T-cell (primary cell): ENCODE data around the gene LMNA. TPM values are rescaled to one million over a fixed set of nuclear protein-coding genes. Genes with fewer than 3 reads are reported as not detected.
"Not testable (repeated sequence)": the region's sequence is repeated elsewhere in the genome, so short reads cannot be mapped to it uniquely, and the experiment has no call there.

ENCODE experiments used
- ATAC-seq, 4 experiments: fragments of 200-7000 bp in 3 of 4; fragments of 150-1000 bp in 1 of 4; cut with Tn5 transposase; replicated peaks in 1 of 4; 1 replicate in 3 of 4; 2 replicates in 1 of 4; pipeline ENCODE4 v1.10.0; 2021; ENCODE audit warnings: moderate library complexity in 3 of 4, mild to moderate bottlenecking in 2 of 4, moderate number of reproducible peaks in 1 of 4
- CTCF ChIA-PET, 2 donors: fragments of 300-600 bp; sonication (Branson Sonifier 250); formaldehyde crosslinking; loops; one replicate each; lab custom pipeline; 2022; ENCODE audit warnings: antibody characterized with exemption in 2 of 2; lab: Charles Lee
- POLR2A ChIA-PET, 2 donors: fragments of 300-600 bp; sonication (Branson Sonifier 250); formaldehyde crosslinking; loops; one replicate each; lab custom pipeline; 2022; ENCODE audit warnings: antibody characterized with exemption in 2 of 2; lab: Charles Lee
- DNase-seq, 35 experiments: peaks; one replicate each; pipeline versions ENCODE4 v3.0.0 to v3.0.0-alpha.2; 2013 to 2023
- H3K27ac ChIP-seq: one replicate; pipeline ENCODE4 v1.5.1; 2013; ENCODE audit warnings: low read length
- H3K27me3 ChIP-seq, 2 experiments: replicated peaks in 1 of 2; 1 replicate in 1 of 2; 2 replicates in 1 of 2; pipeline versions ENCODE4 v1.6.1 to v1.7.0; 2013; ENCODE audit warnings: low read length in 1 of 2, mixed read lengths in 1 of 2; ENCODE audit not compliant: control insufficient read depth in 2 of 2, insufficient read depth in 2 of 2; ENCODE audit errors: extremely low read depth in 1 of 2
- H3K36me3 ChIP-seq, 2 donors: 1 replicate in 1 of 2; 2 replicates in 1 of 2; pipeline versions ENCODE4 v1.6.1 to v1.7.0; 2013; ENCODE audit warnings: low read length in 1 of 2; ENCODE audit not compliant: control insufficient read depth in 2 of 2, insufficient read depth in 1 of 2; ENCODE audit errors: extremely low read depth in 1 of 2
- H3K4me1 ChIP-seq, 2 experiments: 1 replicate in 1 of 2; 2 replicates in 1 of 2; pipeline versions ENCODE4 v1.6.1 to v1.7.0; 2013; ENCODE audit warnings: low read length in 2 of 2, mixed read lengths in 1 of 2; ENCODE audit not compliant: insufficient read depth in 2 of 2, control insufficient read depth in 1 of 2; ENCODE audit errors: extremely low read depth in 1 of 2
- H3K4me3 ChIP-seq, 2 donors: 1 replicate in 1 of 2; 2 replicates in 1 of 2; pipeline versions ENCODE4 v1.5.1 to v1.7.0; 2013; ENCODE audit warnings: mild to moderate bottlenecking in 2 of 2, low read length in 1 of 2, moderate library complexity in 1 of 2; ENCODE audit not compliant: control insufficient read depth in 1 of 2; ENCODE audit errors: extremely low read depth in 1 of 2
- H3K9me3 ChIP-seq: 2 replicates; pipeline ENCODE4 v1.7.0; 2013
- H3K27ac Mint-ChIP-seq, 2 donors: one replicate each; pipeline ENCODE4 v1.8.0; 2020 to 2021; ENCODE audit warnings: mild to moderate bottlenecking in 2 of 2, mixed read lengths in 2 of 2
- H3K27me3 Mint-ChIP-seq, 2 donors: one replicate each; pipeline ENCODE4 v1.8.0; 2021 to 2022; ENCODE audit warnings: mixed read lengths in 2 of 2
- H3K36me3 Mint-ChIP-seq: one replicate; pipeline ENCODE4 v1.8.0; 2021; ENCODE audit warnings: mixed read lengths
- H3K4me1 Mint-ChIP-seq, 3 donors: one replicate each; pipeline ENCODE4 v1.8.0; 2020 to 2022; ENCODE audit warnings: mixed read lengths in 3 of 3, mild to moderate bottlenecking in 1 of 3
- H3K4me3 Mint-ChIP-seq, 3 donors: one replicate each; pipeline ENCODE4 v1.8.0; 2020 to 2022; ENCODE audit warnings: mild to moderate bottlenecking in 3 of 3, mixed read lengths in 3 of 3, moderate library complexity in 3 of 3
- H3K9me3 Mint-ChIP-seq, 3 donors: one replicate each; pipeline ENCODE4 v1.8.0; 2020 to 2022; ENCODE audit warnings: mixed read lengths in 3 of 3
- WGBS: methylation state at CpG from one replicate; pipeline ENCODE4 v1.1.5; 2013; ENCODE audit warnings: missing lambda C conversion rate; ENCODE audit not compliant: insufficient coverage; 5-methylcytosine and 5-hydroxymethylcytosine counted together
- total RNA-seq, 35 experiments: library from RNA in 6 of 35; stranded (reverse) in 6 of 35; fragments of 120-200 nt in 1 of 35; gene quantifications; one replicate each; pipeline versions ENCODE4 v1.2.1 to v1.2.4 and lab custom pipeline; 2013 to 2026

LMNA gene
- total RNA-seq, 5 donors from 2014 or later (not counting 1 experiment from before 2014, with no cell fraction given), result 40.3 to 970 (median 57.3) TPM

- peaks cover 0 to 47% of the 10 kb centered on the region in 2 experiments for H3K4me1 ChIP-seq
- peak overlapping the region; percentile 78 to 86 for H3K4me3 ChIP-seq
- no peak for ATAC-seq
- WGBS, result 32% methylated on average over 11 of the region's 19 CpGs
- no peaks in the 10 kb centered on the region for H3K9me3 ChIP-seq
- no peaks in the 10 kb centered on the region for H3K9me3 Mint-ChIP-seq
- ChIA-PET POLR2A (interaction anchor here (0.5 to 2.5 kb wide), 10 partner anchors 7 to 158 kb away, joined by 3 to 26 read pairs (median 4); no protein-coding TSS in a partner anchor), CTCF (interaction anchor here (0.5 to 2.7 kb wide), 3 partner anchors 9 to 611 kb away, joined by 3 to 15 read pairs (median 3); no protein-coding TSS in a partner anchor)
- H3K27me3 Mint-ChIP-seq, result peaks cover 17 to 18% of the 10 kb centered on the region in 2 donors
- peaks cover 23 to 52% (median 41%) of the 10 kb centered on the region in 3 donors for H3K4me1 Mint-ChIP-seq
- no peak for DNase-seq
- H3K36me3 ChIP-seq, result no peaks in the 10 kb centered on the region
- H3K36me3 Mint-ChIP-seq, result peaks cover 17% of the 10 kb centered on the region
- peaks cover 6 to 37% of the 10 kb centered on the region in 2 experiments for H3K27me3 ChIP-seq
- peak overlapping the region; percentile 85 to 93 (median 92) for H3K4me3 Mint-ChIP-seq
- H3K27ac ChIP-seq, result peak overlapping the region; percentile 68
- peak overlapping the region; percentile 74 to 79 for H3K27ac Mint-ChIP-seq
Observed at GRCh38 chr1:156115514-156116374, 1.2 kb downstream of the LMNA start.

- H3K4me1 Mint-ChIP-seq, result peaks cover 23 to 54% (median 41%) of the 10 kb centered on the region in 3 donors
- peak overlapping the region in 1 of 2 donors; percentile 33 for H3K27ac Mint-ChIP-seq
- H3K9me3 Mint-ChIP-seq, DNase-seq, H3K9me3 ChIP-seq, H3K27ac ChIP-seq, H3K4me3 ChIP-seq, ATAC-seq, H3K36me3 ChIP-seq: not testable (repeated sequence)
- H3K27me3 ChIP-seq, result peaks cover 6 to 37% of the 10 kb centered on the region in 2 experiments
- no CpG with 5 or more reads among the region's 5 CpGs for WGBS
- POLR2A ChIA-PET, result interaction anchor here (0.5 to 1.9 kb wide), 4 partner anchors 9 to 1679 kb away, joined by 3 to 10 read pairs (median 4); no protein-coding TSS in a partner anchor
- CTCF ChIA-PET, result interaction anchor here in 1 of 2 donors (1.1 to 2.7 kb wide), 2 partner anchors 11 to 18 kb away, joined by 5 to 15 read pairs; no protein-coding TSS in a partner anchor
- peaks cover 0 to 47% of the 10 kb centered on the region in 2 experiments for H3K4me1 ChIP-seq
- H3K36me3 Mint-ChIP-seq, result peaks cover 17% of the 10 kb centered on the region
- H3K4me3 Mint-ChIP-seq, result peak overlapping the region; percentile 85 to 93 (median 92)
- H3K27me3 Mint-ChIP-seq, result peaks cover 17 to 18% of the 10 kb centered on the region in 2 donors
Observed at GRCh38 chr1:156116731-156117130, 2.2 kb downstream of the LMNA start.

- Mint-ChIP-seq H3K9me3 (no peaks in the 10 kb centered on the region), H3K27me3 (peaks cover 18 to 20% of the 10 kb centered on the region in 2 donors), H3K27ac (no peak overlapping the region), H3K4me1 (peaks cover 28 to 58% (median 44%) of the 10 kb centered on the region in 3 donors), H3K36me3 (peaks cover 17% of the 10 kb centered on the region), H3K4me3 (peak overlapping the region; percentile 29 to 62 (median 43))
- Histone ChIP-seq H3K9me3 (no peaks in the 10 kb centered on the region), H3K4me3 (peak overlapping the region in 1 of 2 donors; percentile 7), H3K27ac (no peak overlapping the region), H3K36me3 (no peaks in the 10 kb centered on the region), H3K27me3 (peaks cover 6 to 37% of the 10 kb centered on the region in 2 experiments), H3K4me1 (peaks cover 0 to 47% of the 10 kb centered on the region in 2 experiments)
- 83% methylated on average over 7 of the region's 13 CpGs for WGBS
- ATAC-seq (no peak), DNase-seq (no peak)
- CTCF ChIA-PET, result interaction anchor here in 1 of 2 donors (0.6 to 1.1 kb wide), 2 partner anchors 15 to 19 kb away, joined by 3 to 5 read pairs; no protein-coding TSS in a partner anchor
- POLR2A ChIA-PET, result interaction anchor here in 1 of 2 donors (0.5 to 1.9 kb wide), 5 partner anchors 8 to 650 kb away, joined by 3 to 10 read pairs (median 6); partner anchors contain the start of gene PRCC
Observed at GRCh38 chr1:156117414-156118176, 3.1 kb downstream of the LMNA start.

GRCh38 chr1:156118177-156118868 lies 3.8 kb downstream of the LMNA start:
- ChIA-PET POLR2A (interaction anchor here (0.5 to 1.7 kb wide), 7 partner anchors 9 to 1059 kb away, joined by 3 to 8 read pairs (median 5); partner anchors contain the start of gene PRCC (in 1 of the 2)), CTCF (interaction anchor here in 1 of 2 donors (0.6 to 1.0 kb wide), 2 partner anchors 15 to 21 kb away, joined by 3 to 4 read pairs; no protein-coding TSS in a partner anchor)
- no peaks in the 10 kb centered on the region for H3K9me3 ChIP-seq
- H3K27ac ChIP-seq, result no peak overlapping the region
- peak overlapping the region; percentile 52 to 63 for H3K27ac Mint-ChIP-seq
- no peak for DNase-seq
- peaks cover 36 to 64% (median 51%) of the 10 kb centered on the region in 3 donors for H3K4me1 Mint-ChIP-seq
- H3K4me1 ChIP-seq, result peaks cover 0 to 54% of the 10 kb centered on the region in 2 experiments
- ATAC-seq, result no peak
- no peaks in the 10 kb centered on the region for H3K36me3 ChIP-seq
- peaks cover 5 to 35% of the 10 kb centered on the region in 2 experiments for H3K27me3 ChIP-seq
- H3K4me3 Mint-ChIP-seq, result peak overlapping the region; percentile 29 to 62 (median 43)
- peak overlapping the region in 1 of 2 donors; percentile 7 for H3K4me3 ChIP-seq
- no peaks in the 10 kb centered on the region for H3K9me3 Mint-ChIP-seq
- H3K27me3 Mint-ChIP-seq, result peaks cover 18 to 21% of the 10 kb centered on the region in 2 donors
- no CpG with 5 or more reads among the region's 8 CpGs for WGBS
- peaks cover 17% of the 10 kb centered on the region for H3K36me3 Mint-ChIP-seq

- Histone ChIP-seq H3K36me3 (no peaks in the 10 kb centered on the region), H3K4me1 (peaks cover 0 to 56% of the 10 kb centered on the region in 2 experiments), H3K27me3 (peaks cover 4 to 25% of the 10 kb centered on the region in 2 experiments), H3K9me3 (no peaks in the 10 kb centered on the region), H3K4me3 (no peak overlapping the region), H3K27ac (no peak overlapping the region)
- Mint-ChIP-seq H3K4me3 (peak overlapping the region in 1 of 3 donors; percentile 31), H3K9me3 (no peaks in the 10 kb centered on the region), H3K4me1 (peaks cover 43 to 66% (median 57%) of the 10 kb centered on the region in 3 donors), H3K27me3 (peaks cover 14 to 16% of the 10 kb centered on the region in 2 donors), H3K36me3 (peaks cover 17% of the 10 kb centered on the region), H3K27ac (peak overlapping the region; percentile 34 to 58)
- POLR2A ChIA-PET, result interaction anchor here in 1 of 2 donors (0.7 to 1.7 kb wide), 2 partner anchors 10 to 86 kb away, joined by 4 to 6 read pairs; no protein-coding TSS in a partner anchor
- peak in 1 of 4 experiments; percentile 37 for ATAC-seq
- WGBS, result 80% methylated on average over 1 of the region's 3 CpGs
- CTCF ChIA-PET, result interaction anchor here in 1 of 2 donors (0.5 kb wide), 1 partner anchor 27 kb away, joined by 4 read pairs; no protein-coding TSS in a partner anchor
- DNase-seq, result peak in 2 of 35 experiments; percentile 37 to 47
Observed at GRCh38 chr1:156119503-156120209, 5.1 kb downstream of the LMNA start.
